GM18526 (cell line): ENCODE data around the gene TGFBR3L.

Experiments used
- POLR2A ChIP-seq: IDR thresholded peaks from 3 replicates; pipeline ENCODE4 v1.6.1; 2011; ENCODE audit not compliant: insufficient read length; ENCODE audit errors: extremely low read depth

The TGFBR3L gene

GRCh38 chr19:7873304-7874075, 41.1 kb upstream of the TGFBR3L start:
- TF ChIP-seq POLR2A, result no peak

DNA sequence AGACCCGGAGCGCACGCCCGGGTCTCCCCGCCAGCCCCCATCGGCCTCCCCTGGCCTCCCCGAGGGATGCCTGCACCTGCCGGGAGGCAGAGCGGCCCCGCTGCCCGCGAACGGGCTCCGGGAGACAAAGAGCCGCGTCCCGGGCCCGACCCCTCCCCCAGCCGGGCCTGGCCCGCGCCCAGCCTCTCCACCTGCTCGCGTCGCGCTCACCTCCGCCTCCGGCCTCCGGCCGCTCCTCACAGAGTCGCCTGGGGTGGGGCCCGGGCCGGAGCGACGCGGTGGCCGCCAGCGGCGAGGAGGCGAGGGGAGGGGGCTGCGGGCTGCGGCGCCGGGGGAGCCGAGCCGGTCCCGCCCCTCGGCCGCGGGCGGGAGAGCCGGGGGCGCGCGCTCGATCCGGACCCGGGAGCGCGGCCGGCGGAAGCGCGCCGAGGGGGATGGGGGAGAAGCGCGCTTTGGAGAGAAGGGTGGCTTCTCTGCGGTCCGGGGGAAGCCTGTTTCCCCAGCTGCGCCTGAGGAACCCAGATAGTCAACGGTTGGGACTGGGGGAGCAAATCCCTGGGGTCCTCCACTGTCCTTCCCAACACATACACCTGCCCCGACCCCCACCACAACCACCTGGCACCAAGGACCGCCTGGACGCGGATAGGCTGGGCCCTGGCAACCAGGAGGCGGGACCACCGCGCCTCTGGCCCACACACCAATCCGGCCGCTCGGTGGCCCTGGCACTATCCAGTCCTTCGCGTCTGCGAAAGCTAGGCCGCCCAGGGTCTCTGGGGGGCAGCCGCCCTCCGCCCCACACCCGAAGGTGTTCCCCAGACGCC, 40.3 kb upstream of the TGFBR3L start, which contains the start of gene PRR36:
Gene PRR36 (minus strand): TSS at position 315 of the 821 bp plus-strand sequence. CDS start 701 bp downstream, outside the sequence.
- TF ChIP-seq POLR2A, result no peak

GRCh38 chr19:7874897-7875273, 39.7 kb upstream of the TGFBR3L start:
- TF ChIP-seq POLR2A, result no peak

- TF ChIP-seq POLR2A, result no peak
These were observed 37.3 kb upstream of the TGFBR3L start for GRCh38 chr19:7877249-7877836.

- TF ChIP-seq POLR2A, result no peak
These were observed 35.4 kb upstream of the TGFBR3L start for GRCh38 chr19:7879111-7879807.

DNA sequence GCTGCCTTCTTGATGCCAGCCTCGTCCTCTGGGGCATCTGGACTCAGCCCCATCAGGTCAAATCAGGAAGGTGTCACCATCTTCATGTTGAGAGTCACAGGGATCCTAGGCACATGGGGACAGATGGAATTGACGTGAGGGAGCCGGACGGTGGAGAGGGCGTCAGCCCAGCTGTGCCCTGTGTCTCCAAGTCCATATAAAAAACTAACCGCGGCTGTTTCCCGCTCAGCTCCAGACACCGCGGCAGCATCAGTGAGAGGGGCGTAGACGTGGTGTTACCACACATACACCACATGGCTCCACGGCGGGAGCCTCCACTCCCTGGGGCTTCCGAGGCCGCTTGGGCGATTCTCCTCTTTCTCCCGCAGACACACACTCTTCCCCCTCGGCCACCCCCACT, 34.8 kb upstream of the TGFBR3L start:
- no peak for TF ChIP-seq POLR2A

DNA sequence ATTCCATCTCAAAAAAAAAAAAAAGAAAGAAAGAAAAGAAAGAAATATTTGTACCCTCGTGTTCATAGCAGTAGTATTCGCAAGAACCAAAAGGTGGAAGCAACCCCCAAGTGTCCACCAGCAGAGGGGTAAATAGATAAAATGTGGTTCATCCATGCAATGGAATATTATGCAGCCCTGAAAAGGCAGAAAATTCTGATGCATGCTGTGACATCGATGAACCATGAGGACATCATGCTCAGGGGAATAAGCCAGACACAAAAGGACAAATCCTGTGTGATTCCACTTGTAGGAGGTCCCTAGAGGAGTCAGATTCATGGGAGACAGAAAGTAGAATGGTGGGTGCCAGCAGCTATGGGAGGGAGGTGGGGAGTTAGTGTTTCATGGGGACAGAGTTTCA, 32.7 kb upstream of the TGFBR3L start:
- TF ChIP-seq POLR2A, result no peak

DNA sequence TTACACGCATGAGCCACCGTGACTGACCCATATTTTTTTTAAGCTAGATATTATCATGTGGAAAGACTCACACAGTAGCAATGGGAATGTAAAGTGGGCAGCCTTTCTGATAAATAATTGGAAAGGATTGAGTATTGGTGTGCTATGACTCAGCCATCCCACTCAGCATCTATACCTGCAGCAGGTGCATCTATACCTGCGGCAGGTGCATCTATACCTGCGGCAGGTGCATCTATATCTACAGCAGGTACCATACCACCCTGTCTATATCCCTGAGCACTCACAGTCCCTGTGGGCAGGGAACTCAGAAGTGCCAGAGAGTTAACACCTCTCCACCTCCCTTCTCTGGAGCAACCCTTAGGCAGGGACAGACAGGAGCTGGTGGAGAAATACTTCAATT, 31.5 kb upstream of the TGFBR3L start:
- TF ChIP-seq POLR2A, result no peak

GRCh38 chr19:7883796-7884570, 30.6 kb upstream of the TGFBR3L start:
- no peak for TF ChIP-seq POLR2A

DNA sequence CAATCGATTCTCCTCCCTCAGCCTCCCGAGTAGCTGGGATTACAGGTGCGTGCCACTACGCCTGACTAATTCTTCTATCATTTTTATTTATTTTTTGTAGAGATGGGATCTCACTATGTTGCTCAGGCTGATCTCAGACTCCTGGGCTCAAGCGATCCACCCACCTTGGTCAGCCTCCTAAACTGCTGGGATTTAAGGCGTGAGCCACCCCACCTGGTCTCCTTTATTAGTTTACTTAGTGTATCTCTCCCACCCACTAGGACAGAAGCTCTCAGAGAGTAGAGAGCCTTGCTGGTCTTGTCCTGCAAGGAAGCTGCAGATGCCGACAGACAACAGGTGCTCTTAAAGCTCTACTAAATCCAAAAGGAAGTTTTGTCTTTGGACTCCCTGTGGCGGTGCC, 28.8 kb upstream of the TGFBR3L start:
- TF ChIP-seq POLR2A, result no peak

DNA sequence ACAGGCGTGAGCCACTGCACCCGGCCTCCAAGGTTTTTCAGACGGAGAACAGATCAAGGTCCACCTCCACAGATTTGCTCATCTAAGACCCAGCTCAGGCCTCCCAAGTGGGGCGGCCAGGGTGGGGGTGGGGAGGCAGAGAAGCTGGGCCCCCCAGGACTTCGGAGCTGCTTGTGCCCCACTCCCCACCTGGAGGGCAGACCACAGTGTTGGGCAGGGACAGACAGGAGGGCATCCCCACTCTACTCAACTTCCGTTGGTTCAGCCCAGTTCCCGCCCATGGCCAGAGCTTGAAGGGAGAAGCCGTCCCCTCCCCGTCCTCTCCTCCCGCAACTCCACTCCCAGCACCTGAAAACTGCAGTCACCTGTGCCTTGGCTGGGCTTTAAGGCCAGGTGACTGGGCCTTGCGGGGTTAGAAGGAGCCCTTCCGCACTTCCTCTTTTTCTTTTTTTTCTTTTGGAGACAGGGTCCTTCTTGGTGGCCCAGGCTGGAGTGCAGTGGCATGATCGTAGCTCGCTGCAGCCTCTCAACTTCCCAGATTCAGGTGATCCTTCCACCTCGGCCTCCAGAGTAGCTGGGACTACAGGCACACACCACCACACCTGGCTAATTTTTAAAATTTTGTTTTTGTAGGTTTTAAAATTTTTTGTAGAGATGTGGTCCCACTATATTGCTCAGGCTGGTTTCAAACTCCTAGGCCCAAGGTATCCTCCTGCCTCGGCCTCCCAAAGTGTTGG, 27.1 kb upstream of the TGFBR3L start:
- no peak for TF ChIP-seq POLR2A

DNA sequence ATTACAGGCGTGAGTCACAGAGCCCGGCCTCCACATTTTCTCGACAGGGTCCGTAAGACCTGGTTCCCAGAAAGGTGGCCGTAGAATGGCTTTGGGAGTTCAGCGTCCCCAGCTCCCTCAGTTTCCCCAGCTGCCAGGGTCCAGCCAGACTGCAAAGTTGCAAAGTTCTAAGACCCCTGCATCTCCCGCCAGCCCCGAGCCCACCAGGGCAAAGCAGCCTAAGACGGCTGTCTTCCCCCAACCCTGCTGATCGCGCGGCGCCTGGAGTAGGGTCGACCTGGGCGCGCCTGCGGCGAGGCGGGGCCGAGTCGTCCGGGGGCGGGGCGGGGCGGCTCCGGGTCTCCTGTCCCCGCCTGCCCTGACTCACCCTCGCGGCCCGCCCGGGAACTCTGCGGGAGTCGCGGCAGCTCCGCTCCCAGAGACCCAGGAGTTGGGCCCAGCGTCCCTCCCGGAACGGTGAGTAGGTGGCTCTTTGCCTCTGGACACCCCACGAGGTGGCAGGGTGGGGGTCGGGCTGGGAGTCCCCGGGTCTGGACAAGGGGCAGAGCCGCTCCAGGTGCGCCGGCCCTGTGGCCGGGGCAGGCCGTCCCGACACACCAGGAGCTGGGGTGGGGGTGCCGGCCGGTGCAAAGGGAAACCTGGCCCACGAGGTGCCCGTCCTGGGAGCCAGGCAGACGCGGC, 26.3 kb upstream of the TGFBR3L start, which contains the start of gene LRRC8E:
Gene LRRC8E (plus strand): TSS at position 366 of the 681 bp plus-strand sequence. CDS start 7,094 bp downstream, outside the sequence.
- TF ChIP-seq POLR2A, result no peak

GRCh38 chr19:7888826-7889217, 25.8 kb upstream of the TGFBR3L start:
- no peak for TF ChIP-seq POLR2A
